Neural progenitor cell (in vitro differentiated cells): ENCODE results near the gene ZFP57. TPM values are rescaled to one million over a fixed set of nuclear protein-coding genes. Genes with fewer than 3 reads are reported as not detected.

ENCODE experiments used
- DNase-seq: peaks from one replicate; pipeline ENCODE4 v3.0.0-alpha.2; 2016; ENCODE audit warnings: low spot score
- H2AFZ ChIP-seq: fragments of 200-600 bp; sonication (generic); replicated peaks from 2 replicates; pipeline ENCODE4 v1.6.1; 2016; ENCODE audit warnings: antibody characterized with exemption
- H3F3A ChIP-seq: fragments of 200-600 bp; sonication (generic); 2 replicates; pipeline ENCODE4 v1.6.1; 2016; ENCODE audit warnings: antibody characterized with exemption, low read depth
- H3K27ac ChIP-seq: fragments of 200-600 bp; sonication (generic); 2 replicates; pipeline ENCODE4 v1.5.1; 2016; ENCODE audit warnings: mild to moderate bottlenecking
- H3K27me3 ChIP-seq: fragments of 200-600 bp; sonication (generic); 2 replicates; pipeline ENCODE4 v1.6.1; 2016; ENCODE audit warnings: mild to moderate bottlenecking, moderate library complexity
- H3K36me3 ChIP-seq: fragments of 200-600 bp; sonication (generic); 2 replicates; pipeline ENCODE4 v1.5.1; 2016
- H3K4me1 ChIP-seq: fragments of 200-600 bp; sonication (generic); 2 replicates; pipeline ENCODE4 v1.6.1; 2016; ENCODE audit warnings: mixed run types
- H3K4me2 ChIP-seq: fragments of 200-600 bp; sonication (generic); 2 replicates; pipeline ENCODE4 v1.6.1; 2016
- H3K4me3 ChIP-seq: fragments of 200-600 bp; sonication (generic); 2 replicates; pipeline ENCODE4 v1.5.1; 2016
- H3K79me2 ChIP-seq: fragments of 200-600 bp; sonication (generic); 2 replicates; pipeline ENCODE4 v1.6.1; 2016; ENCODE audit warnings: low read depth
- H3K9ac ChIP-seq: fragments of 200-600 bp; sonication (generic); 2 replicates; pipeline ENCODE4 v1.6.1; 2016
- H3K9me3 ChIP-seq: fragments of 200-600 bp; sonication (generic); 2 replicates; pipeline ENCODE4 v1.5.1; 2016; ENCODE audit warnings: low read depth
- H4K20me1 ChIP-seq: fragments of 200-600 bp; sonication (generic); 2 replicates; pipeline ENCODE4 v1.6.1; 2016; ENCODE audit warnings: low read depth
- H3K27ac Mint-ChIP-seq: 3 replicates; pipeline ENCODE4 v1.8.0; 2021; ENCODE audit warnings: mixed read lengths
- H3K27me3 Mint-ChIP-seq: 2 replicates; pipeline ENCODE4 v1.8.0; 2022; ENCODE audit warnings: low read depth, mild to moderate bottlenecking, inconsistent platforms, moderate library complexity, mixed read lengths; ENCODE audit not compliant: insufficient read depth
- H3K36me3 Mint-ChIP-seq: 3 replicates; pipeline ENCODE4 v1.8.0; 2021; ENCODE audit warnings: mixed read lengths
- H3K4me1 Mint-ChIP-seq: 3 replicates; pipeline ENCODE4 v1.8.0; 2021; ENCODE audit warnings: mixed read lengths
- H3K4me3 Mint-ChIP-seq: 3 replicates; pipeline ENCODE4 v1.8.0; 2021; ENCODE audit warnings: mild to moderate bottlenecking, moderate library complexity, mixed read lengths
- H3K9me3 Mint-ChIP-seq: 3 replicates; pipeline ENCODE4 v1.8.0; 2020; ENCODE audit warnings: mixed read lengths
- EZH2 ChIP-seq: fragments of 200-600 bp; sonication (generic); IDR thresholded peaks from 2 replicates; pipeline ENCODE4 v1.6.1; 2017; ENCODE audit warnings: antibody characterized with exemption, mild to moderate bottlenecking, moderate library complexity
- EZH2phosphoT487 ChIP-seq: fragments of 200-600 bp; sonication (generic); IDR thresholded peaks from 2 replicates; pipeline ENCODE4 v1.6.1; 2017; ENCODE audit warnings: antibody characterized with exemption
- total RNA-seq: library from RNA; depleted of rRNA; stranded (reverse); fragments of >200 nt; gene quantifications from 2 replicates; pipeline ENCODE4 v1.2.3, GENCODE V29; 2015; ENCODE audit warnings: low replicate concordance
- TF ChIP-seq, protein P1 (sequence below): fragments of 200-600 bp; sonication (generic); IDR thresholded peaks from 2 replicates; pipeline ENCODE4 v1.5.1; 2017; ENCODE audit warnings: antibody characterized with exemption, mild to moderate bottlenecking

The ZFP57 gene
- total RNA-seq, 1 donor from 2014 or later, result not detected

DNA sequence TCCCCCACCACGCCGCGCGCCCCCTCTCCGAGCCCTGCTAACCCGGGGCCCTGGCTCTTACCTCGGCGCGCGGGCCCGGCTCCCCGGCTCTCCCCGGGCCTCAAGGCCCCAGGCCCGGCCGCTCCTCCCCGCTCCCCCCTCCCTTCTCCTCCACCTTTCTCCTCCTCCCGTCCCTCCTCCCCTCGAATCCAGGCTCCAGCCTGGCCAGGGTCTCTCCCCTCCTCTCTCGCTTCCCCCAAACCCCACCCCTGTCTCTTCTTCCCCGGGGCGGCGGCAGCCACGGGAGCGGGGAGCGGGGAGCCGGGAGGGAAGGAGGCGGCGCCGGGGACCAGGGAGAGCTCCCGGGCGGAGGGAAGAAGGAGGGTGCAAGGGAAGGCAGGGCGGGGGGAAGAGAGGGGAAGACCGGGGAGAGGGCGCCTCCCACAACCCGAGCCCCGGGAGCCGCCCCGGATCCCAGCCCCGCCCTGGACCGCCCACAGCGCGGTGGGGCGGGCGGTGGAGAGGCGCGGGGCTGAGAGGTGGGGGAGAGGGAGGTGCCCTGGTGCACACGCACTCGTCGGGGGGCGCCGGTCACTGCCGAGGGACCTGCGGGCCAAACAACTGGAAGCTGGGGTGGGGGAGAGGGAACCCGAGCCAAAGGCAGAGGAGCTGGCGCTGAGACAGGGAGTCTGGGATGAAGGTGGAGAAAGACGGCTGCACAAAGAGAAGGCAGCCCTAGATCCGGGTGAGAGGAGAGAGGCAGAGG lies 48.0 kb downstream of the ZFP57 start, which contains the start of gene GABBR1:
GABBR1 (minus strand) TSS at position 395 of the 745 bp plus-strand sequence. CDS start 798 bp downstream, outside the sequence.
- peak; percentile 92 for DNase-seq
- Mint-ChIP-seq H3K4me1 (peaks cover 45% of the 10 kb centered on the region), H3K27ac (peak within 1 kb of the TSS; percentile 93), H3K9me3 (no peaks in the 10 kb centered on the region), H3K27me3 (peaks cover 18% of the 10 kb centered on the region), H3K4me3 (peak within 1 kb of the TSS; percentile 90), H3K36me3 (no peaks in the 10 kb centered on the region)
- Histone ChIP-seq H3K36me3 (no peaks in the 10 kb centered on the region), H2AFZ (peak within 1 kb of the TSS; percentile 90), H3F3A (peaks cover 47% of the 10 kb centered on the region), H3K27ac (peak within 1 kb of the TSS; percentile 2), H3K9me3 (no peaks in the 10 kb centered on the region), H3K4me2 (peak within 1 kb of the TSS; percentile 96), H3K4me1 (peaks cover 29% of the 10 kb centered on the region), H3K27me3 (peaks cover 31% of the 10 kb centered on the region), H3K79me2 (peaks cover 9% of the 10 kb centered on the region), H3K9ac (peak within 1 kb of the TSS; percentile 41), H4K20me1 (peaks cover 34% of the 10 kb centered on the region), H3K4me3 (peak within 1 kb of the TSS; percentile 86)
- TF ChIP-seq EZH2phosphoT487 (no peak), EZH2 (no peak)
- TF ChIP-seq, protein P1, sequence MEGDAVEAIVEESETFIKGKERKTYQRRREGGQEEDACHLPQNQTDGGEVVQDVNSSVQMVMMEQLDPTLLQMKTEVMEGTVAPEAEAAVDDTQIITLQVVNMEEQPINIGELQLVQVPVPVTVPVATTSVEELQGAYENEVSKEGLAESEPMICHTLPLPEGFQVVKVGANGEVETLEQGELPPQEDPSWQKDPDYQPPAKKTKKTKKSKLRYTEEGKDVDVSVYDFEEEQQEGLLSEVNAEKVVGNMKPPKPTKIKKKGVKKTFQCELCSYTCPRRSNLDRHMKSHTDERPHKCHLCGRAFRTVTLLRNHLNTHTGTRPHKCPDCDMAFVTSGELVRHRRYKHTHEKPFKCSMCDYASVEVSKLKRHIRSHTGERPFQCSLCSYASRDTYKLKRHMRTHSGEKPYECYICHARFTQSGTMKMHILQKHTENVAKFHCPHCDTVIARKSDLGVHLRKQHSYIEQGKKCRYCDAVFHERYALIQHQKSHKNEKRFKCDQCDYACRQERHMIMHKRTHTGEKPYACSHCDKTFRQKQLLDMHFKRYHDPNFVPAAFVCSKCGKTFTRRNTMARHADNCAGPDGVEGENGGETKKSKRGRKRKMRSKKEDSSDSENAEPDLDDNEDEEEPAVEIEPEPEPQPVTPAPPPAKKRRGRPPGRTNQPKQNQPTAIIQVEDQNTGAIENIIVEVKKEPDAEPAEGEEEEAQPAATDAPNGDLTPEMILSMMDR, result no peak

DNA sequence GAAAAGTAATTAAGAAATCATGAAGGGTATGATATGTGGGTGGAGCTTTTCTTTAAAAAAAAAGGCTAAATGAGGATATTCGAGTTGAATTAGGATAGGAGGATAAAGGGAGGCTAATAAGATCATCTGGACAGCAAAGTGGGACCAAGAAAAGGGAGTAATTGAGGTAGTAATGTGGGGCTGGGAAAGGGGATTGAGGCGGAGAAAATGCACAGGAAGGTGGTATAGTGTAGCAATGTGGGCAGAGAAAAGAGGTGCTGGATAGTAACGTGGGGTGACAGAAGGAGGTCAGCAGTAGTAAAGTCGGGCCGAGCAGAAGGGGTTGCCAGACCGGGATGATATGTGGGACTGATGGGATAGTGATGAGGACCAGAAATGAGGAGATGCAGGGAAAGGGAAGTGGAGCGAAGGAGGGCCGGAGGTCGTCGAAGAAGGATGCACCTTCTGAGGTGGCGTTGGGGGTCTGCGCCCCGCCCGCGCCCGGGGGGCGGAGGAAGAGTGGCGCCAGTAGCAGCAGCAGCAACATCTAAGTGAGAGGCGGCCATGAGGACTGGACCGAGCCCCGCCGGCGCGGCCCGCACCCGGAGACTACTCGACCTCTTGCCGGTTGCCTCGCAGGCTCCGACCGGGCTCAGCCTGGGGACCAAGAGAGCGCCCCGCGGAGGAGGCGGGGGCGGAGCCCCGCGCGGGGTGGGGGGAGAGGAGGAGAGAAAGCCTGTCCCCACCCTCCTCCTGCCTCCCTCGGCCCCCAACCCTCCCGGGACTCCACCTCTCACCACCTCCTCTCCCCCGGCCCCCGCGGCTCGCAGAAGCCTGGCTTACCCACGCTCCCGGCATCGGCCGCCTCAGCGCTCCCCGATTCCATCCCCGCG lies 48.9 kb downstream of the ZFP57 start:
- Mint-ChIP-seq H3K27me3 (peaks cover 18% of the 10 kb centered on the region), H3K36me3 (no peaks in the 10 kb centered on the region), H3K9me3 (no peaks in the 10 kb centered on the region), H3K27ac (peak overlapping the region; percentile 33), H3K4me1 (peaks cover 46% of the 10 kb centered on the region), H3K4me3 (peak overlapping the region; percentile 89)
- no peaks in the 10 kb centered on the region for H3K9me3 ChIP-seq
- H3K27me3 ChIP-seq, result peaks cover 31% of the 10 kb centered on the region
- peaks cover 36% of the 10 kb centered on the region for H4K20me1 ChIP-seq
- H3K27ac ChIP-seq, result peak overlapping the region; percentile 2
- peak overlapping the region; percentile 90 for H2AFZ ChIP-seq
- H3F3A ChIP-seq, result peaks cover 53% of the 10 kb centered on the region
- H3K4me2 ChIP-seq, result peak overlapping the region; percentile 96
- peaks cover 15% of the 10 kb centered on the region for H3K79me2 ChIP-seq
- H3K4me1 ChIP-seq, result peaks cover 31% of the 10 kb centered on the region
- H3K36me3 ChIP-seq, result no peaks in the 10 kb centered on the region
- TF ChIP-seq EZH2 (no peak), EZH2phosphoT487 (no peak)
- TF ChIP-seq, protein P1, result no peak
- peak overlapping the region; percentile 86 for H3K4me3 ChIP-seq
- DNase-seq, result peak; percentile 78
- peak overlapping the region; percentile 41 for H3K9ac ChIP-seq

DNA sequence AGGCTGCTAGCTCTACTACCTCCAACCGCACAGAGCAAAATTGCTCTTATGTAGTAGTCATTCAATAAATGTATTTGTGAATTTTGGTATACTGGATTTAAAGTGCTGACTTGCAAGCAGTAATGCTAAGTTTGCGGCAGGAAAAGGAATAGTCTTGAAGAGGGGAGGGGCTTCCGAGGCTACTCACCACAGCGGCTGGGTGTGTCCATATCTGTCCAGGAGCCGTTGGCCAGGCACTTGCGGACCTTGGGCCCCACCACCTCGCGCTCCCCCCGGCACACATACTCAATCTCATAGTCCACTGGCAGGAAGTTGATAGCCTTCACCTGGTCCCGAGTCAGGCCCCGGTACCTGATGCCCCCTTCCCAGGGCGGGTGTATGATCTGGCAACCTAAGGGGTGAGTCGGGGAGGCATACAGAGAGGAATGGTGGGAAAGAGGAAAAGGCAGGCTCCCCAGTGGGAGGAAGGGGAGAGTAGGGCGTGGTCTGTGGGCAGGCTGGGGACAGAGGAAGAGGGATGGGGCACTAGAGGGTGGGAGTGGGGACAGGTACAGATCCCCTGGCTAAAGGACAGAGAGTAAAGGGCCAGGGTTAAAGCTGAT lies 49.6 kb downstream of the ZFP57 start:
- Mint-ChIP-seq H3K4me1 (peaks cover 54% of the 10 kb centered on the region), H3K9me3 (no peaks in the 10 kb centered on the region), H3K27me3 (peaks cover 18% of the 10 kb centered on the region), H3K4me3 (peak overlapping the region; percentile 89), H3K27ac (no peak overlapping the region), H3K36me3 (no peaks in the 10 kb centered on the region)
- Histone ChIP-seq H4K20me1 (peaks cover 44% of the 10 kb centered on the region), H2AFZ (no peak overlapping the region), H3K4me3 (peak overlapping the region; percentile 86), H3K9me3 (no peaks in the 10 kb centered on the region), H3F3A (peaks cover 60% of the 10 kb centered on the region), H3K27me3 (peaks cover 31% of the 10 kb centered on the region), H3K9ac (no peak overlapping the region), H3K4me1 (peaks cover 39% of the 10 kb centered on the region), H3K27ac (no peak overlapping the region), H3K36me3 (no peaks in the 10 kb centered on the region), H3K79me2 (peaks cover 23% of the 10 kb centered on the region), H3K4me2 (peak overlapping the region; percentile 96)
- peak; percentile 47 for DNase-seq
- TF ChIP-seq, protein P1, result no peak
- TF ChIP-seq EZH2phosphoT487 (no peak), EZH2 (no peak)
